ENCODE data around the gene ZNF407. TPM values are rescaled to one million over a fixed set of nuclear protein-coding genes. Genes with fewer than 3 reads are reported as not detected.

ZNF407 gene
- total and polyA plus RNA-seq, 12 donors = 2.5 to 20.2 (median 8.4) TPM

DNA sequence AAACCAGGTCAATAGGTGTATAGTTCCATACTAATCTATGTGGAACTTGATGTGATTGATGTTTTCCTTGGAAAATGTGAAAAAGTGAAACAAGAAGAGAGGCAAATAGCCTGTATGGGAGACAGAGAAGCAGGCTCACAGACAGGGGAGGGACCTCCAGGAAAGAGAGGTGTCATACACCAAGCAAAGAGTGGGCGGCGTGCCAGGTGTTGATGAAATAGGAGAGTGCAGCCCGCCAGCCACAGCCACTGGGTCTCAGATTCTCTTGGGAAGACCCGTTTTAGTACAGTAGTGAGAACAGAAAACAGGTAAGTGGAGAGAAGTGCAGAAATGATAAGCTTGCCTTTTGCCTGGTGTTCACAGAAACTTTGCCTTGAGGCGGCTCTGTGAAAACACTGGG is 301.9 kb downstream of the ZNF407 start:
- DNase-seq = peak in 4 of 7 donors; percentile 13 to 67 (median 26)
- 89 to 95% (median 91%) methylated on average over 5 of the region's 5 CpGs for WGBS, 4 donors
- intact Hi-C loops (cut with DNase I) = no loop called here

DNA sequence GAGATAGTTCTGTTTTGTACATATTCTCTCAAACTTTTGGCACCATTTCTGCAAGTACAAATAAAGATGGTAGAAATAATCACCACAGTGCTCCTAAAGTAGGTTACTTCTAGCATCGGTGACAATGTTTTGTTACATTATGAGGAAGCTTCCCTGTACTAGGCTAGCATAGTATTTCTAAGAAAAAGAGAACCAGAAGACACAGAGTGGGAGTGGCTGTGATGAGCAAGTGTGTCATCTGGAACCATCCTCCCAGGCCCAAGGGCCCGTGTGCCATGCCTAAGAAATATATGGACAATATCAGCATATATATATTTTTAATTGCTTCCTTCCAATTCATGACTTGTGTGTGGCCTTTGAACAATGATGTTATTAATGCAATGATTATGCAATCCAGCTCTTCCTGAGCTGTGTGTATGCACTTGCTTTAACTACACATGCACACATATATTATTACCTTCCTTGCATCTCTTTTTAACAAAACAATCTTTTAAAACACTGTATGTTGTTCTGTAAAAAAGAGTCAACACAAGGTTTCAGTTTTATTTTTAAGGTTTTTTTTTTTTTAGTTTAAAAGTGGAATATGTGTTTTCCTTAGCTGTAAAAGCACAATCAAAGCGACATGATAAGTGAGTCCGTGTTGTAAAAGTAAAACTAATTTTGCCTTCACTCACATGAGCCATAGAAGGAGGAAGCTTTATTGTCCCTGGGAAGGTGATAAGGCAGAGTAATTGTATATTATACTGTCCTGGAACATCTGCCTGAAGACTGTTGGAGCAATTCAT is 303.9 kb downstream of the ZNF407 start:
- WGBS, 4 donors = 82 to 85% (median 83%) methylated on average over 4 of the region's 4 CpGs
- H3K27ac ChIP-seq = no peak overlapping the region
- TF ChIP-seq POLR2A (IDR thresholded peaks at IDR 0.05) = no peak
- TF ChIP-seq, protein P1, sequence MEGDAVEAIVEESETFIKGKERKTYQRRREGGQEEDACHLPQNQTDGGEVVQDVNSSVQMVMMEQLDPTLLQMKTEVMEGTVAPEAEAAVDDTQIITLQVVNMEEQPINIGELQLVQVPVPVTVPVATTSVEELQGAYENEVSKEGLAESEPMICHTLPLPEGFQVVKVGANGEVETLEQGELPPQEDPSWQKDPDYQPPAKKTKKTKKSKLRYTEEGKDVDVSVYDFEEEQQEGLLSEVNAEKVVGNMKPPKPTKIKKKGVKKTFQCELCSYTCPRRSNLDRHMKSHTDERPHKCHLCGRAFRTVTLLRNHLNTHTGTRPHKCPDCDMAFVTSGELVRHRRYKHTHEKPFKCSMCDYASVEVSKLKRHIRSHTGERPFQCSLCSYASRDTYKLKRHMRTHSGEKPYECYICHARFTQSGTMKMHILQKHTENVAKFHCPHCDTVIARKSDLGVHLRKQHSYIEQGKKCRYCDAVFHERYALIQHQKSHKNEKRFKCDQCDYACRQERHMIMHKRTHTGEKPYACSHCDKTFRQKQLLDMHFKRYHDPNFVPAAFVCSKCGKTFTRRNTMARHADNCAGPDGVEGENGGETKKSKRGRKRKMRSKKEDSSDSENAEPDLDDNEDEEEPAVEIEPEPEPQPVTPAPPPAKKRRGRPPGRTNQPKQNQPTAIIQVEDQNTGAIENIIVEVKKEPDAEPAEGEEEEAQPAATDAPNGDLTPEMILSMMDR (IDR thresholded peaks at IDR 0.05) = no peak
- H3K36me3 ChIP-seq (replicated peaks in 1 of 2) = no peaks in the 10 kb centered on the region
- H3K9me3 ChIP-seq (replicated peaks in 1 of 3) = no peaks in the 10 kb centered on the region
- H3K27me3 ChIP-seq = no peaks in the 10 kb centered on the region
- H3K4me1 ChIP-seq (replicated peaks in 1 of 2) = no peaks in the 10 kb centered on the region
- no peak for DNase-seq
- intact Hi-C loops (cut with DNase I) = no loop called here
- H3K4me3 ChIP-seq = no peak overlapping the region

More for the DNA sequence above, 301.9 kb downstream of the ZNF407 start:
- no peaks in the 10 kb centered on the region for H3K27me3 ChIP-seq
- H3K4me1 ChIP-seq (replicated peaks in 1 of 2) = no peaks in the 10 kb centered on the region
- H3K4me3 ChIP-seq = no peak overlapping the region
- H3K27ac ChIP-seq = no peak overlapping the region
- no peaks in the 10 kb centered on the region for H3K9me3 ChIP-seq (replicated peaks in 1 of 3)
- H3K36me3 ChIP-seq (replicated peaks in 1 of 2) = no peaks in the 10 kb centered on the region
- TF ChIP-seq POLR2A (IDR thresholded peaks at IDR 0.05) = no peak
- TF ChIP-seq, protein P1 (IDR thresholded peaks at IDR 0.05) = no peak

DNA sequence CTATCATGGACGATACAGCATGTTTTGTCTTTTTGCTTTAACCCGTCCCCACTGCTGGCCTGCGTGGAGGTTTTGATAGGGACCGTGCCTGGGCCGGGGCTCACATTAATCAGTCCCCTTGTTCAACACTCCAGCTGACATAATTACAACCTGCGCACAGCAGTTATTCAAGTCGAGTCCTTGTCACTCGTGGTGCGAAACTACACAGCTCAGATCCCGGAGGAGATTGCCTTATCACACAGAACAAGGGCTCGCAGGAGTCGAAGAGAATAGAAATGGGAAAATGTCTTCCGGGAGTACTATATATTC is 304.4 kb downstream of the ZNF407 start:
- 74 to 85% (median 84%) methylated on average over 13 of the region's 13 CpGs for WGBS, 4 donors
- Histone ChIP-seq H3K27me3 (no peaks in the 10 kb centered on the region), H3K27ac (no peak overlapping the region), H3K4me3 (no peak overlapping the region), H3K4me1 (replicated peaks in 1 of 2) (no peaks in the 10 kb centered on the region), H3K36me3 (replicated peaks in 1 of 2) (no peaks in the 10 kb centered on the region), H3K9me3 (replicated peaks in 1 of 3) (no peaks in the 10 kb centered on the region)
- TF ChIP-seq, protein P1 (IDR thresholded peaks at IDR 0.05) = no peak
- no peak for TF ChIP-seq POLR2A (IDR thresholded peaks at IDR 0.05)
- intact Hi-C loops (cut with DNase I) = no loop called here
- no peak for DNase-seq

DNA sequence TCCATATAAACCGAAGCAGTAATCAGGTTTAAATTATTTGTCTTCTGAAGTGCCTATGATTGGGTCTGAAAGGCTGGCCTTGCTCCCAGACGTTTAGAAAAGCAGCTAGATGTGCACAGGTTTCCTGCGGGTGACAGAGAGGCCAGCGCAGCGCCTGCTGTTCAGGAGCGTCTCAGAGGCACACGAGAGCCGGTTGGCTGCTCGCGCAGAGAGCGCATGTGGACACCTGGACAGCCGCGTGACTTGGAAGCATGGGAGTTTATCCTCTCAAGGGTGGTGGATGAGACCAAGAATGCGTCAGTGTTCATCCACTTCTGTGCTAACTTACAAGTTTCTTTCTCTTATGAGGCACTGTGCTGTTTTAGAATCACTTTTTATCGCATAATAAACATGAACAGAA is 307.6 kb downstream of the ZNF407 start:
- 82 to 90% (median 89%) methylated on average over 15 of the region's 15 CpGs for WGBS, 4 donors
- peak in 1 of 7 donors; percentile 70 for DNase-seq

More for the DNA sequence above, 307.6 kb downstream of the ZNF407 start:
- Histone ChIP-seq H3K4me1 (replicated peaks in 1 of 2) (no peaks in the 10 kb centered on the region), H3K27me3 (no peaks in the 10 kb centered on the region), H3K27ac (no peak overlapping the region), H3K4me3 (no peak overlapping the region), H3K36me3 (replicated peaks in 1 of 2) (no peaks in the 10 kb centered on the region), H3K9me3 (replicated peaks in 1 of 3) (no peaks in the 10 kb centered on the region)
- no peak for TF ChIP-seq POLR2A (IDR thresholded peaks at IDR 0.05)
- TF ChIP-seq, protein P1 (IDR thresholded peaks at IDR 0.05) = no peak
- intact Hi-C loops (cut with DNase I) = no loop called here

Data from adrenal gland (tissue), 12 donors.